Activated B cell treated with CpG ODN at 0.5 μM for 24 hours (primary cell): ENCODE measurements around the gene ORM1. TPM values are rescaled to one million over a fixed set of nuclear protein-coding genes. Genes with fewer than 3 reads are reported as not detected.

Experiments used
- ATAC-seq: fragments of 200-7000 bp; cut with Tn5 transposase; one replicate; pipeline ENCODE4 v1.10.0; 2021; ENCODE audit warnings: low read depth, mild to moderate bottlenecking, moderate library complexity
- CTCF ChIA-PET: fragments of 350-600 bp; sonication (Branson Sonifier 250); formaldehyde crosslinking; loops from one replicate; lab custom pipeline; 2021; ENCODE audit warnings: antibody characterized with exemption; lab: Charles Lee
- POLR2A ChIA-PET: fragments of 350-600 bp; sonication (Branson Sonifier 250); formaldehyde crosslinking; loops from one replicate; lab custom pipeline; 2021; ENCODE audit warnings: antibody characterized with exemption; lab: Charles Lee
- DNase-seq: peaks from one replicate; pipeline ENCODE4 v3.0.0; 2022
- H3K27ac Mint-ChIP-seq: one replicate; pipeline ENCODE4 v1.8.0; 2020; ENCODE audit warnings: mixed read lengths
- H3K27me3 Mint-ChIP-seq: one replicate; pipeline ENCODE4 v1.8.0; 2021; ENCODE audit warnings: mixed read lengths
- H3K36me3 Mint-ChIP-seq: one replicate; pipeline ENCODE4 v1.8.0; 2021; ENCODE audit warnings: low read depth, mixed read lengths
- H3K4me1 Mint-ChIP-seq: one replicate; pipeline ENCODE4 v1.8.0; 2021; ENCODE audit warnings: mixed read lengths
- H3K4me3 Mint-ChIP-seq: one replicate; pipeline ENCODE4 v1.8.0; 2020; ENCODE audit warnings: mild to moderate bottlenecking, mixed read lengths
- H3K9me3 Mint-ChIP-seq: one replicate; pipeline ENCODE4 v1.8.0; 2020; ENCODE audit warnings: mixed read lengths
- intact Hi-C: fragments of 100-400 bp; cut with micrococcal nuclease; formaldehyde crosslinking; loops from one replicate; pipeline ENCODE4 v1.15.1; 2024
- total RNA-seq: library from RNA; stranded (reverse); gene quantifications from 2 replicates; pipeline ENCODE4 v1.2.3, GENCODE V29; 2022
- TF ChIP-seq, protein P1 (sequence below): fragments of 200-600 bp; IDR thresholded peaks from one replicate; pipeline ENCODE4 v1.8.0; 2022; ENCODE audit warnings: antibody characterized with exemption, mild to moderate bottlenecking

Gene ORM1
- total RNA-seq, 1 donor from 2014 or later, result not detected

DNA sequence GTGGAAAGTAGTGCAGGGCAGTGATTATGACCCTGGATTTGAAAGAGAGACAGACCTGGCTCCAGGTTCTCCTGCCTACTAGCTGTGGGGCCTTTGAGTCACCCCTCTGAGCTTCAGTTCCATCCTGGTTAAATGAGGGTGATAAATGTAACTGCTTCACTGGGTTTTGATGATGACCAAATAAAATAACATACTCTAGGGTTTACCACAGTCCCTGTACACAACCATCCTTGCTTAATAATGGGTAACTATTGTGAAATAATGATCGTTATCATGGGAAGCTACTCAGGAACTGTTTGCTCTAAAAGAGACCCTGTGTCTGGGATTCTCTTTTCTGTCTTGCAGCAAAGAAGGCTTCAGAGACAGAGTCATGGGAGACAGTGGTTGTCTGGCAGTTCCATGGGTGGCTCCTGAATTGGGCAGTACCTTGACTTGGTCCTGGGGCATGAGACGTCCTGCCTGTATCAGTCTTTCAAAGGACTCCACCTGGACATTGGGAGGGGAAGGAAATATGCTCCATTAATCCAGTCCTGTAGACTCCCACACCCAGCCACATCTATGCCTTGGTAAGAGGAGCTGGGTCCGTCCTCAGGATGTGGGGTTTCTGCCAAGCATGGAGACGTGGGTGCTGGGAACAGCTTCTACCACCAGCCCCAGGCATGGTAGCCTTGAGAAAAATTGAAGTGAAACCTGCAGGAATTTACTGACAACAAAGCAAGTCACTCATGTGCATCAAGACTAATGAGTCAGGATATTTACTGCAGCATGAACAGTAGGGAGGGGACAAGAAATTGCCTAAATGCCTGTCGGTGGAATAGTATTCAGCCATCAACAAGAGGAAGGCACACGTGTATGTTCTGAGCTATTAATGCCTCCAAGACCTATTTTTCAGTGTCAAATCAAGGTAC lies 41.5 kb downstream of the ORM1 start:
- Mint-ChIP-seq H3K9me3 (peaks cover 4% of the 10 kb centered on the region), H3K27me3 (no peaks in the 10 kb centered on the region), H3K36me3 (peaks cover 94% of the 10 kb centered on the region), H3K4me3 (peak overlapping the region; percentile 63), H3K4me1 (peaks cover 82% of the 10 kb centered on the region), H3K27ac (peak overlapping the region; percentile 88)
- ChIA-PET CTCF (interaction anchor here (1.0 to 2.5 kb wide), 12 partner anchors 8 to 289 kb away, joined by 3 to 15 read pairs (median 4); partner anchors contain the start of gene AKNA), POLR2A (interaction anchor here (0.6 to 15.2 kb wide), 12 partner anchors 8 to 215 kb away, joined by 3 to 913 read pairs (median 4); partner anchors contain the start of gene AKNA)
- intact Hi-C loops, result loop anchor here (1.0 kb wide), 1 partner anchor 9 kb away; no protein-coding TSS in a partner anchor
- TF ChIP-seq, protein P1, sequence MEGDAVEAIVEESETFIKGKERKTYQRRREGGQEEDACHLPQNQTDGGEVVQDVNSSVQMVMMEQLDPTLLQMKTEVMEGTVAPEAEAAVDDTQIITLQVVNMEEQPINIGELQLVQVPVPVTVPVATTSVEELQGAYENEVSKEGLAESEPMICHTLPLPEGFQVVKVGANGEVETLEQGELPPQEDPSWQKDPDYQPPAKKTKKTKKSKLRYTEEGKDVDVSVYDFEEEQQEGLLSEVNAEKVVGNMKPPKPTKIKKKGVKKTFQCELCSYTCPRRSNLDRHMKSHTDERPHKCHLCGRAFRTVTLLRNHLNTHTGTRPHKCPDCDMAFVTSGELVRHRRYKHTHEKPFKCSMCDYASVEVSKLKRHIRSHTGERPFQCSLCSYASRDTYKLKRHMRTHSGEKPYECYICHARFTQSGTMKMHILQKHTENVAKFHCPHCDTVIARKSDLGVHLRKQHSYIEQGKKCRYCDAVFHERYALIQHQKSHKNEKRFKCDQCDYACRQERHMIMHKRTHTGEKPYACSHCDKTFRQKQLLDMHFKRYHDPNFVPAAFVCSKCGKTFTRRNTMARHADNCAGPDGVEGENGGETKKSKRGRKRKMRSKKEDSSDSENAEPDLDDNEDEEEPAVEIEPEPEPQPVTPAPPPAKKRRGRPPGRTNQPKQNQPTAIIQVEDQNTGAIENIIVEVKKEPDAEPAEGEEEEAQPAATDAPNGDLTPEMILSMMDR, result no peak
- ATAC-seq, result peak; percentile 56
- no peak for DNase-seq

DNA sequence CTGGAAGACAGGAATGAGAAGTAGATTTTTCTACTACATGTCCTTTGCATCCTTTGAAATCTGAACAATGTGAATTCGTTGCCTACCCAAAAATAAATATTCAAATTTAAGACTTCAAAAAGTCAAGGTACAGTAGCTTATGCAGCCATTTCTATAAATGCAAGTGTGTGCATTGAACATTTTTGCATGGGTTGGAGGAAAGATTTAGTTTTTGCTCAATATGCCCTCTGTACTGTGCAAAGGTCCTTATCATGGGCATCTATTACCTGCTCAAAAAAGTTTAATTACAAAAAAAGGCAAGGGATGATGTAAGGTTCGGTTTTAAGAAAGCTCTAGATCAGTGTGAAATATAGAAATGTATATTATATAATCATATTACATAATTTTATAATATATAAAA lies 42.3 kb downstream of the ORM1 start:
- peaks cover 88% of the 10 kb centered on the region for H3K4me1 Mint-ChIP-seq
- no peaks in the 10 kb centered on the region for H3K27me3 Mint-ChIP-seq
- CTCF ChIA-PET, result interaction anchor here (0.9 to 2.5 kb wide), 8 partner anchors 18 to 288 kb away, joined by 3 to 15 read pairs (median 6); partner anchors contain the start of gene AKNA
- intact Hi-C loops, result no loop called here
- no peak for ATAC-seq
- POLR2A ChIA-PET, result interaction anchor here (0.6 to 15.2 kb wide), 11 partner anchors 8 to 214 kb away, joined by 3 to 913 read pairs (median 4); partner anchors contain the start of gene AKNA
- TF ChIP-seq, protein P1, result no peak
- peak overlapping the region; percentile 63 for H3K4me3 Mint-ChIP-seq
- peaks cover 4% of the 10 kb centered on the region for H3K9me3 Mint-ChIP-seq
- peak overlapping the region; percentile 88 for H3K27ac Mint-ChIP-seq
- DNase-seq, result no peak
- peaks cover 94% of the 10 kb centered on the region for H3K36me3 Mint-ChIP-seq

DNA sequence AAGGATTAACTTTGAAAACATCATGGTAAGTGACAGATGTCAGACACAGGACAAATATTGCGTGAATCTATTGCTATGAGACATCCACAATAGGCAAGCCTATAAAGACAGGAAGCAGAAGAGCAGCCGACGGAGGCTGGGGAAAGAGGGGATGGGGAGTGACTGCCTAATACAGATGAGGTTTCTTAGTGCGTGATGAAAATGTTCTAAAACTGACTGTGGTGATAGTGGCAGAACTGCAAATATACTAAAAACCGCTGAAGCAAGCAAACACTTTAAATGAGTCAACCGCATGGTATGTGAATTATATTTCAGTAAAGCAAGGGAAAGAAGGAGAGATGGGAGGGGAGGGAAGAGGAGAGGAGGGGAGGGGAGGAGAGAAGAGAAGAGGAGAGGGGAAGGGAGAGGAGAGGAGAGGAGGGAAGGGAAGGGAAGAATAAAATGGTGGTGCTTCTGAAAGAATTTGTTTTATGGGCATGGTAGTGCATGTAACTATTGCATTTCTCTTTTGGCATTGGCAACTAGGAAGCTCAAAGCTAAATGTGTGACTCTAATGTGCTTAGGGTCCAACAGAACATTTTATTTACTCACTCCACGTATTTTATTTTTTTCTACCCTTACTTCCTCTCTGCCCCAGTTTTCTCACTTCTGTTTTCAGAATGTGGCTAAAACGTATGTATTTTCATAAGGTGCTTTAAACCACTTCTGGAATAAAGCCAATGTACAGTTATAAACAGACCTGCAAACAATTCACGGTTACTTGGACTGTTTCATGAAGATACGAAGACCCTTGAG lies 43.6 kb downstream of the ORM1 start:
- Mint-ChIP-seq H3K4me3 (peak overlapping the region; percentile 69), H3K27me3 (no peaks in the 10 kb centered on the region), H3K9me3 (peaks cover 4% of the 10 kb centered on the region), H3K4me1 (peaks cover 90% of the 10 kb centered on the region), H3K27ac (peak overlapping the region; percentile 91), H3K36me3 (peaks cover 90% of the 10 kb centered on the region)
- intact Hi-C loops, result loop anchor here (1.0 kb wide), 3 partner anchors 17 to 32 kb away; no protein-coding TSS in a partner anchor
- TF ChIP-seq, protein P1, result no peak
- no peak for DNase-seq
- ATAC-seq, result peak; percentile 41
- ChIA-PET POLR2A (interaction anchor here (0.6 to 15.2 kb wide), 4 partner anchors 16 to 237 kb away, joined by 4 to 913 read pairs (median 14); partner anchors contain the start of genes AKNA and ATP6V1G1), CTCF (interaction anchor here (0.6 to 2.5 kb wide), 6 partner anchors 17 to 23 kb away, joined by 3 to 15 read pairs (median 5); partner anchors contain the start of gene AKNA)

GRCh38 chr9:114367366-114367765 lies 44.5 kb downstream of the ORM1 start:
- peaks cover 96% of the 10 kb centered on the region for H3K4me1 Mint-ChIP-seq
- H3K36me3 Mint-ChIP-seq, result peaks cover 89% of the 10 kb centered on the region
- peak overlapping the region; percentile 69 for H3K4me3 Mint-ChIP-seq
- ChIA-PET CTCF (interaction anchor here (1.3 to 2.1 kb wide), 4 partner anchors 18 to 23 kb away, joined by 3 to 12 read pairs (median 8); partner anchors contain the start of gene AKNA), POLR2A (interaction anchor here (0.9 to 15.2 kb wide), 4 partner anchors 11 to 220 kb away, joined by 4 to 913 read pairs (median 14); partner anchors contain the start of genes AKNA and ATP6V1G1)
- DNase-seq, result no peak
- peaks cover 4% of the 10 kb centered on the region for H3K9me3 Mint-ChIP-seq
- TF ChIP-seq, protein P1, result no peak
- intact Hi-C loops, result no loop called here
- H3K27me3 Mint-ChIP-seq, result no peaks in the 10 kb centered on the region
- peak overlapping the region; percentile 91 for H3K27ac Mint-ChIP-seq
- ATAC-seq, result no peak
